Stimulated activated memory B cell treated with anti-CD40 and anti-IgM and Interleukin-4, amounts not matched to agents 10 μg/mL and 1 μg/mL and 100 μg/mL, for 72 hours (primary cell): ENCODE results near the gene MTMR12.

Source experiments
- ATAC-seq: fragments of 150-1000 bp; cut with Tn5 transposase; 2 replicates; pipeline ENCODE4 v1.10.0; 2021
- H3K27ac Mint-ChIP-seq: one replicate; pipeline ENCODE4 v1.8.0; 2022; ENCODE audit warnings: mild to moderate bottlenecking, mixed read lengths
- H3K27me3 Mint-ChIP-seq: one replicate; pipeline ENCODE4 v1.8.0; 2022; ENCODE audit warnings: mixed read lengths
- H3K36me3 Mint-ChIP-seq: one replicate; pipeline ENCODE4 v1.8.0; 2022; ENCODE audit warnings: mixed read lengths
- H3K4me1 Mint-ChIP-seq: one replicate; pipeline ENCODE4 v1.8.0; 2022; ENCODE audit warnings: mixed read lengths
- H3K4me3 Mint-ChIP-seq: one replicate; pipeline ENCODE4 v1.8.0; 2022; ENCODE audit warnings: mild to moderate bottlenecking, moderate library complexity, mixed read lengths
- H3K9me3 Mint-ChIP-seq: one replicate; pipeline ENCODE4 v1.8.0; 2022; ENCODE audit warnings: mixed read lengths

The MTMR12 gene

DNA sequence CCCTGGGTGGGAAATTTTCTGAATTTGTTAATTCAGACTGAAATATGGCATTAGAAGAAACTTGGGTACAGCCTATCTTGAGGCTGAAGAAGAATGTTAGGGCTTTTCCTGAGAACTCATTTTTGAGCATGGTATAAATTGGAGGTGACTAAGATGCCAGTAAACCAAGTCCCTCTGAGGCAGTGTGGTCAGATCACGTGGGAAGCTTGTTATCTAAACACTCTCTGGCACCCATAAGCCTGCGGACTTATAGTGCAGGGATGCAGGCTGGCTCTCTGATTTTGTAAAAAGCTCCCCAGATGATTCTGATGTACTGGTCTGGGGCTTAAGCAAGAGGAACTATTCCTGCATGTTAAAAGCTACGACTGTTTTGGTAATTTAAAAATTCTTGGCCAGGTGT, 34.3 kb downstream of the MTMR12 start:
- no peaks in the 10 kb centered on the region for H3K9me3 Mint-ChIP-seq
- H3K27me3 Mint-ChIP-seq: no peaks in the 10 kb centered on the region
- no peak overlapping the region for H3K4me3 Mint-ChIP-seq
- peaks cover 43% of the 10 kb centered on the region for H3K36me3 Mint-ChIP-seq
- peaks cover 47% of the 10 kb centered on the region for H3K4me1 Mint-ChIP-seq
- peak; percentile 54 for ATAC-seq
- H3K27ac Mint-ChIP-seq: peak overlapping the region; percentile 40

DNA sequence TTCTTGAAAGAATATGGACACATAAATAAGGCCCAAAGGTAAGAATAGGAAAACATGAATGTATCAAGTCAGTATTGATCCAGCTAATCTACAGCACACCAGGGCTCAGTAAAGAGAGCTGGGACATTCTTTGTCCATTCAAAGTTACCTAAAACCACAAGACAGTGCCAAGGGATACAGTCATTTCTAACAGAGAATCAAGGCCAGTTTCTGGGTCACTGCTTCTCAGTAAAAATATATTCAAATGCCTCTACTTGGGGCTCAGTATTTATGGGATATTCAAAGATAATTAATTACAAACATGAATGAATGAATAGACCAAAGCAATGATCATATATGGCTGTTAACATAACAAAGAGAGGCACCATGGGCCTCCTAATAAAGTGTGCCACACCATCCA, 34.9 kb downstream of the MTMR12 start:
- no peaks in the 10 kb centered on the region for H3K9me3 Mint-ChIP-seq
- peaks cover 42% of the 10 kb centered on the region for H3K4me1 Mint-ChIP-seq
- peak overlapping the region; percentile 40 for H3K27ac Mint-ChIP-seq
- H3K36me3 Mint-ChIP-seq: peaks cover 49% of the 10 kb centered on the region
- no peaks in the 10 kb centered on the region for H3K27me3 Mint-ChIP-seq
- no peak overlapping the region for H3K4me3 Mint-ChIP-seq
- peak; percentile 47 for ATAC-seq

DNA sequence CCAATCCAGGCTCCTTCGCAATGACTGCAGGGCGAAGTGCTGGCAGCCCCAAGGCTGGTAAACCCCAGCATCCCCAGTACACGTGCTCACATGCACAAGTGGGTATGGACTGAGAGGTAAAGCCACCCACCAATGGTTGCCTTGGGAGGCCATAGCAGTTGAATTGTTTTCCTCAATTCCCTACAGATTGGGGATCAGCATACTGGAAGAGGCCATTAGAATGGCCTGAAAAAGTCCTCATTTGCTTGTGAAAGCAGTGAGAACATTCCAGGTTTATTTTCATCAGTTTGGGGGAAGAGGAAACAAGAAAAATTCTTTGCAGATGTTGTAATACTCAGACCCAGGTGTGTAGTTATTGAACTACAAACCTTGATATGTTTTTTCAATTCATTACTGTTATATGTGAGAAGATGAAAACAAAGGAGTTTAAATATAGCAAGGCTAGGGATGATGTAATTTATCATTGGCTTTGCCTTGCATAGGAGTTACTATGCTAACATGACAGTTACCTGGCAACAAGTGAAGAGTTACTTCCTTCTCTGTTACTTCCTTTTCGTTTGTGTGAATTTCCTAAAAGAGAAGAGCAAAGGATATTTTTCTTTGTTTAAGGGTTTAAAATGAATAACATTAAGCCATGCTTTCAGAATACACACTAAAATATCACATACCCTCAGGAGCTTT, 36.4 kb downstream of the MTMR12 start:
- no peak overlapping the region for H3K27ac Mint-ChIP-seq
- no peak overlapping the region for H3K4me3 Mint-ChIP-seq

GRCh38 chr5:32275396-32275741, 37.4 kb downstream of the MTMR12 start:
- Mint-ChIP-seq H3K27me3 (no peaks in the 10 kb centered on the region), H3K27ac (no peak overlapping the region), H3K4me1 (peaks cover 36% of the 10 kb centered on the region), H3K9me3 (no peaks in the 10 kb centered on the region), H3K36me3 (peaks cover 49% of the 10 kb centered on the region), H3K4me3 (no peak overlapping the region)
- ATAC-seq: no peak

More for the DNA sequence above, 36.4 kb downstream of the MTMR12 start:
- H3K9me3 Mint-ChIP-seq: no peaks in the 10 kb centered on the region
- peaks cover 37% of the 10 kb centered on the region for H3K4me1 Mint-ChIP-seq
- H3K27me3 Mint-ChIP-seq: no peaks in the 10 kb centered on the region
- ATAC-seq: no peak
- H3K36me3 Mint-ChIP-seq: peaks cover 48% of the 10 kb centered on the region

DNA sequence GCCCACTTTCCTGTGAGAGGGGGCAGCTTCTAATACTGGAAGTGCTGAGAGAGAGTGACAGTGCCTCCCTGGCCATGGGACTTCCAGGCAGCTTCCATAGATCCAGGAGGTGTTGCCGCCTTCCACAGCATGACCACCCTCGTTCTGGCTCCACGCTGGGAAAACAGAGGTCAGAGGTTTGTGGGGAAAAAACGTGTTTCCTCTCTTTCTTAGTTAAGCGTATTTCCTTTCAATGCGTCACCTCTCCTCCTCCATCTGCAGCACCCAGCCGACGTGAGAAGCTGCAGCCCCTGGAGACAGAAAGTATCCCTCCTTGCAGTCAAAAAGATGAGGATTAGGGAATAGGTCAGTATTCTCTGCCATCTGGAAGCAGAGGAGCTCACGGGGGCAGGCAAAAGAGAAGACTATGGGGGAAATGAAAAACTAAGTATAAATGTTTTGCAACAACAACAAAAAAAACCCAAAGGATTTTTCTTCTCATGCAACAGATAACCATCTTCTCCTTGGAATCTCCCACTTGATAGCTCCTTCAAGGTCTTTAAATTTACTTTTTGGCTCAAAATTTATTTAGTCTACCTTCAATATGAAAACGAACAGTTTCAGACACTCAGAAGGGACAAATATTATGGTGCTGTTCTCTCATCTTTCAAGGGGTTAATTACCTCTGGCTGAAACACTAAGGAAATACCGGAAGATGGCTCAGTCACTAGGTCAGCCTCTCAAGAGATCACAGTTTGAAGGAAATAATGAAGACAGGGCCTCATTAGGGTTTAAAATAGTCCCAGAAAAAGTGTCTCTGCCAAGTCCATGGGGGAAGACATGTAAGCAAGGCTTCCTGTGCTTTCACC, 38.0 kb downstream of the MTMR12 start:
- no peaks in the 10 kb centered on the region for H3K27me3 Mint-ChIP-seq

GRCh38 chr5:32273821-32274220, 38.9 kb downstream of the MTMR12 start:
- no peaks in the 10 kb centered on the region for H3K27me3 Mint-ChIP-seq
- H3K4me1 Mint-ChIP-seq: peaks cover 30% of the 10 kb centered on the region
- no peak for ATAC-seq
- H3K9me3 Mint-ChIP-seq: no peaks in the 10 kb centered on the region
- H3K27ac Mint-ChIP-seq: no peak overlapping the region
- no peak overlapping the region for H3K4me3 Mint-ChIP-seq
- peaks cover 57% of the 10 kb centered on the region for H3K36me3 Mint-ChIP-seq

More for the DNA sequence above, 38.0 kb downstream of the MTMR12 start:
- Mint-ChIP-seq H3K4me1 (peaks cover 31% of the 10 kb centered on the region), H3K27ac (no peak overlapping the region), H3K9me3 (no peaks in the 10 kb centered on the region), H3K4me3 (no peak overlapping the region), H3K36me3 (peaks cover 55% of the 10 kb centered on the region)
- no peak for ATAC-seq

DNA sequence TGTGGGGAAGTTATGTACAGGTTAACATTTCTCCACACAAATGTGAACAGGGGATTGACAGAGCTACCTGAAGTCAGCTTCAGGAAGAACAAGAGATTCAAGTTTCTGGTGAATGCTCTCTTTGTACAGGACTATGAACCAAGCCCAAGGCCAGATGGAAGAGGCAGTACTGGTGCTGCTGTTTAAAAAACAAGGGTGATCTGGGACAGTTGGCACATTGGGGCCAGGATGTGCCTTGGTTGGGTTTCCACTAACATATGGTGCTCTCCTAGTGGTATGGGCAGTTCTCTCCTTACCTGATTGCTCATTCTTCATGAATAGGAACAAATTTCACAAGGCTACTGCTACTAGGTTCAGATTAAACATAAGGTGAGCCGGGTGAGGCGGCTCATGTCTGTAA, 40.0 kb downstream of the MTMR12 start:
- H3K9me3 Mint-ChIP-seq: no peaks in the 10 kb centered on the region
- peaks cover 67% of the 10 kb centered on the region for H3K36me3 Mint-ChIP-seq
- no peak overlapping the region for H3K27ac Mint-ChIP-seq
- no peaks in the 10 kb centered on the region for H3K27me3 Mint-ChIP-seq
- ATAC-seq: no peak
- H3K4me1 Mint-ChIP-seq: peaks cover 23% of the 10 kb centered on the region
- no peak overlapping the region for H3K4me3 Mint-ChIP-seq

DNA sequence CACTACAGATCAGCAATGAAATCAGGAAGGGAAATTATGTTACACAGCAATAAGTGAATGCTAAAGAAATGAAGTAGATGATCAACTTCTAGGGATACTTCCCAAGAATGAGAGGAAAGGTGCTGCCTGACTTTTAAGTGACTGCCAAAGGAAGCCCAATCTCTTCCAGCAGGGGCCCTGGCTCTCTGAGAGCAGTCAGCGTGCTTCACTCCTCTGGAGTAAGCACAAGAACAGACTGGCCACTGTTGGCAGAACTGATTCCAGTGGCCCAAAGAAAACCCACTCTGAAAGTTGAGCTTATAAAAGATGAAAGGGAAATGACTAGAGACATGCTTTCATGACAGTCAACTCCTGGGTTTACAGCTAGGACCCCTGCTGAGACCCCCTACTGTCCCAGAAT, 41.8 kb downstream of the MTMR12 start:
- peaks cover 85% of the 10 kb centered on the region for H3K36me3 Mint-ChIP-seq
- no peaks in the 10 kb centered on the region for H3K27me3 Mint-ChIP-seq
- H3K4me3 Mint-ChIP-seq: no peak overlapping the region
- peak overlapping the region; percentile 50 for H3K27ac Mint-ChIP-seq
- H3K9me3 Mint-ChIP-seq: no peaks in the 10 kb centered on the region
- no peak for ATAC-seq
- peaks cover 7% of the 10 kb centered on the region for H3K4me1 Mint-ChIP-seq

GRCh38 chr5:32270178-32270577, 42.6 kb downstream of the MTMR12 start:
- H3K27me3 Mint-ChIP-seq: no peaks in the 10 kb centered on the region
- peaks cover 6% of the 10 kb centered on the region for H3K4me1 Mint-ChIP-seq
- H3K4me3 Mint-ChIP-seq: no peak overlapping the region
- peak overlapping the region; percentile 50 for H3K27ac Mint-ChIP-seq
- peaks cover 85% of the 10 kb centered on the region for H3K36me3 Mint-ChIP-seq
- no peak for ATAC-seq
- no peaks in the 10 kb centered on the region for H3K9me3 Mint-ChIP-seq

DNA sequence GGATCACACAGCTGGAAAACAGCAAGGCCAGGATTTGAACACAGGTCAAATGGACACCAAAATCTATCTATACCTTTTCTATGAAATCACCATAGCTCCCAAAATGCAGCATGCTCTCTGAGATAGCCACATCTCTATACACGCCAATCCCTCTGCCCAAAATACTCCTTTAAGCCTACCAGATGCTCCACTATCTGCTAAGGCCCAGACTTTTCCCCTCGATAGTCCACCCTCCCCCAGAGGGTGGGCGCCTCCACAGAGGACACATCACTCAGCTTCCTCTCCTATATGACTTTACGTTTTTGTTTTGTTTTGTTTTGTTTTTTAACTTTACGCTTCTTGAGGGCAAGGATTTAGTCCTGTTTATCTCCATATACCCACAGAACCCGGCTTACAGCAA, 46.8 kb downstream of the MTMR12 start:
- no peak overlapping the region for H3K27ac Mint-ChIP-seq
- ATAC-seq: no peak
- peaks cover 83% of the 10 kb centered on the region for H3K36me3 Mint-ChIP-seq
- peaks cover 6% of the 10 kb centered on the region for H3K9me3 Mint-ChIP-seq
- no peaks in the 10 kb centered on the region for H3K27me3 Mint-ChIP-seq
- H3K4me1 Mint-ChIP-seq: peaks cover 15% of the 10 kb centered on the region
- H3K4me3 Mint-ChIP-seq: no peak overlapping the region

DNA sequence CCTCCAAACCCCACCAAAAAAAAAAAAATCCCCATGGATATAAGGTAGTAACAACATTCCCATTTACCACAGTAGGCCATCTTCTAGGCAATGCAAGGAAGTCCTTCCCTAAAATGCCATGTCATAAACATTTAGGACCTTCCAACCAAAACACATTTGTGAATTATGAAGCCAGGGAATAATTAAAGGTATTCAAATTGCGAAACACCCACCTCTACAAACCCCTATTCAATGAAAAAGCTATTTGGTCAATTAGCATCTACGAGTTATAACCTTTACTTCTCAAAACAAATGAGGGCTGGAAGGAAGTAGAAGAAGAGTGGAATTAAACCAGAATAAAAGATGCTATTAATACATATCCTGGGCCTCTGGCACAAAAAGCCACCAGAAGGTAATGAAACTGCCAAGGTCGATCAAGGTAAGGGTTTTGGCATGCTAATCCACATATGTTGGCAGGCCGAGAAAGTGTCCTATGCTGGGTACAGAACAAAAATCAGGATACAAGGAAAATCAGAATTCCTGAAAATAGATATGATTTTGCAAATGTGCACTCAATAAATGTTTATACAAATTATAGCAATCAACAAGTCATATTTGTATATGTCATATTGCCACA, 47.7 kb downstream of the MTMR12 start:
- no peaks in the 10 kb centered on the region for H3K27me3 Mint-ChIP-seq
- no peak for ATAC-seq
- peaks cover 10% of the 10 kb centered on the region for H3K4me1 Mint-ChIP-seq
- H3K9me3 Mint-ChIP-seq: peaks cover 6% of the 10 kb centered on the region
- peaks cover 78% of the 10 kb centered on the region for H3K36me3 Mint-ChIP-seq
- no peak overlapping the region for H3K4me3 Mint-ChIP-seq
- H3K27ac Mint-ChIP-seq: no peak overlapping the region

GRCh38 chr5:32263684-32264083, 49.1 kb downstream of the MTMR12 start:
- no peak for ATAC-seq
- Mint-ChIP-seq H3K27ac (no peak overlapping the region), H3K4me3 (no peak overlapping the region), H3K4me1 (peaks cover 10% of the 10 kb centered on the region), H3K9me3 (peaks cover 6% of the 10 kb centered on the region), H3K27me3 (no peaks in the 10 kb centered on the region), H3K36me3 (peaks cover 82% of the 10 kb centered on the region)

DNA sequence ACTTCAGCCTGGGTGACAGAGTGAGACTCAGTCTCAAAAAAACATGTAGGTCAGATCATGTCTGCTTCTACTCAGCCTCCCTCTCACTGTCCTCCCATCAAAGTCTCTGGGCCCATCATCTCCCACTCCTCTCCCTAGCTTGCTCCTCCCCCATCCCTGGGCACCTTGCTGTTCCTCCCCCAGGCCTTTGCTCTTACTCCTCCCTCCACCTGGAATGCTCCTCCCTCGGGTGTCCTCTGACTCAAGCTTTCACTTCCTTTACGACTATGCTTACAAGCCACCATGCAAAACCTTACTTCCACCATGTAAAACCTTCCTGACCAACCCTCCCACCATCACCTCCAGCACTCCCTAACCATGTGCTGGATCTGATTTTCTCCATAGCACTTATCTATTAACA, 51.5 kb downstream of the MTMR12 start:
- peak overlapping the region; percentile 25 for H3K27ac Mint-ChIP-seq
- no peak overlapping the region for H3K4me3 Mint-ChIP-seq
- peaks cover 6% of the 10 kb centered on the region for H3K9me3 Mint-ChIP-seq
- H3K36me3 Mint-ChIP-seq: peaks cover 71% of the 10 kb centered on the region
- H3K27me3 Mint-ChIP-seq: no peaks in the 10 kb centered on the region
- peak; percentile 55 for ATAC-seq
- peaks cover 10% of the 10 kb centered on the region for H3K4me1 Mint-ChIP-seq

- no peak for ATAC-seq
- H3K36me3 Mint-ChIP-seq: peaks cover 69% of the 10 kb centered on the region
- H3K9me3 Mint-ChIP-seq: peaks cover 6% of the 10 kb centered on the region
- H3K27me3 Mint-ChIP-seq: no peaks in the 10 kb centered on the region
- no peak overlapping the region for H3K4me3 Mint-ChIP-seq
- H3K27ac Mint-ChIP-seq: no peak overlapping the region
- peaks cover 10% of the 10 kb centered on the region for H3K4me1 Mint-ChIP-seq
These were observed 53.7 kb downstream of the MTMR12 start for GRCh38 chr5:32259033-32259432.

DNA sequence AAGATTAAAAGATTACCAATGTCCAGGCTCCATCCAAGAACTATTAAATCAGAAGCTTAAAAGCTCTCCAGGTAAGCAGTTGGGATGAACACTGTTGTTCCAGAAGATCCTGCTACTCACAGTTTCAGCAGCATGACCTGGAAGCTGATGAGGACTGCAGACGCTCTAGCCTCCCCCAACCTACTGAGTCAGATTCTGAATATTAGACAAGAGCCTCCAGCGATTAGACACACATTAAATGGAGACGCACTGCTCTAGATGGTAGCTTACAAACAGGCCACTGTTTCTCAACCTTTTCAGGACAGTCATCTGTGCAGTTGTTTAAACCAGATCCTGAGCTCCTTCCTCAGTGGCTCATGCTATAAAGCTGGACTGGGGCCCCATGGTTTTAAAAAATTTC, 54.3 kb downstream of the MTMR12 start:
- Mint-ChIP-seq H3K36me3 (peaks cover 71% of the 10 kb centered on the region), H3K27me3 (no peaks in the 10 kb centered on the region), H3K27ac (no peak overlapping the region), H3K4me1 (peaks cover 10% of the 10 kb centered on the region), H3K9me3 (peaks cover 6% of the 10 kb centered on the region), H3K4me3 (no peak overlapping the region)
- no peak for ATAC-seq

DNA sequence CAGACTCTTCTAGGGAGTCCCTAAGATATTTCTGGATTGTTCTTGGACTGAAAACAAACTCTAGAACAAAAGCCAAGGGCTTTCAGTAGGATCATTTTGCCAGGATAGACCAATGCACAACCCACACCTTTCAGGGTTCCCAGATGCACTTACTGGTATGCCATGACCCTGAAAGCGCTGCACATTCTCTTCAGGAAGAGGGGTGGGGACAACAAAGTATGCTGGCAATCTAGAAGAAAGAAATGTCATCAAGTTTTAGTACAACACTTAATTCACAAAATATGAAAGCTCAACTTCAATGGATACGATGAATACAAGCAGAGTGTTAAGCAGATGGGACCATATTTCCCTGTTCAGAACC, 57.2 kb downstream of the MTMR12 start:
- Mint-ChIP-seq H3K36me3 (peaks cover 70% of the 10 kb centered on the region), H3K4me1 (peaks cover 10% of the 10 kb centered on the region), H3K27ac (no peak overlapping the region)

More for the DNA sequence above, 57.2 kb downstream of the MTMR12 start:
- ATAC-seq: no peak
- Mint-ChIP-seq H3K27me3 (no peaks in the 10 kb centered on the region), H3K9me3 (no peaks in the 10 kb centered on the region), H3K4me3 (no peak overlapping the region)
